ENCODE measurements around the gene RPE65. TPM values are rescaled to one million over a fixed set of nuclear protein-coding genes. Genes with fewer than 3 reads are reported as not detected.

Gene RPE65
- polyA plus RNA-seq, 2 of the 4 experiments (the other 2 are of a cell fraction), result not detected

GRCh38 chr1:68429233-68429808 is 20.4 kb downstream of the RPE65 start:
- 76% methylated on average over 4 of the region's 4 CpGs for WGBS (ENCODE audit: missing lambda C conversion rate)
- no peak overlapping the region for H3K27ac ChIP-seq
- CTCF ChIA-PET, result interaction anchor here (0.6 kb wide), 1 partner anchor 1393 kb away, joined by 3 read pairs; no protein-coding TSS in a partner anchor
- H3K4me1 ChIP-seq, result no peaks in the 10 kb centered on the region
- FAIRE-seq (no peak), ATAC-seq (no peak), DNase-seq (ENCODE audit: low read depth in 1 of 2, low spot score in 1 of 2) (no peak)
- no peaks in the 10 kb centered on the region for H3K9me3 ChIP-seq
- no peak overlapping the region for H3K4me3 ChIP-seq
- H3K4me2 ChIP-seq, result no peak overlapping the region
- TF ChIP-seq ESRRA (IDR thresholded peaks at IDR 0.05; ENCODE audit: borderline replicate concordance, low read length) (no peak), KDM1A (IDR thresholded peaks at IDR 0.05; ENCODE audit: low read depth) (no peak), TFCP2L1 (CRISPR knock-in tag; IDR thresholded peaks at IDR 0.05) (no peak), MAFK (IDR thresholded peaks at IDR 0.05; ENCODE audit: partially characterized antibody) (no peak), ZFP36 (IDR thresholded peaks at IDR 0.05; ENCODE audit: borderline replicate concordance, partially characterized antibody) (no peak), MAX (IDR thresholded peaks at IDR 0.05) (no peak), EHMT2 (IDR thresholded peaks at IDR 0.05; ENCODE audit: low read depth) (no peak), CEBPB (IDR thresholded peaks at IDR 0.05) (no peak), HEYL (CRISPR knock-in tag; IDR thresholded peaks at IDR 0.05) (no peak), E2F6 (IDR thresholded peaks at IDR 0.05; ENCODE audit: borderline replicate concordance, low read depth) (no peak), SREBF2 (IDR thresholded peaks at IDR 0.05) (no peak), HOXB5 (CRISPR knock-in tag; IDR thresholded peaks at IDR 0.05) (no peak), REST (IDR thresholded peaks at IDR 0.05) (no peak)
- POLR2A ChIA-PET, result no interaction called here

GRCh38 chr1:68426594-68426993 is 23.2 kb downstream of the RPE65 start:
- DNase-seq (ENCODE audit: low read depth in 1 of 2, low spot score in 1 of 2) (no peak), ATAC-seq (no peak), FAIRE-seq (no peak)
- no peak overlapping the region for H3K27ac ChIP-seq
- H3K4me2 ChIP-seq, result no peak overlapping the region
- ChIA-PET POLR2A (no interaction called here), CTCF (no interaction called here)
- no peak overlapping the region for H3K4me3 ChIP-seq
- H3K4me1 ChIP-seq, result no peaks in the 10 kb centered on the region
- H3K9me3 ChIP-seq, result no peaks in the 10 kb centered on the region
- no peak for TF ChIP-seq ZSCAN20 (CRISPR knock-in tag; IDR thresholded peaks at IDR 0.05)
- TF ChIP-seq SREBF2 (IDR thresholded peaks at IDR 0.05), result no peak
- TF ChIP-seq MAZ (IDR thresholded peaks at IDR 0.05; ENCODE audit: borderline replicate concordance, low read depth, low read length), result no peak
- TF ChIP-seq MAFK (IDR thresholded peaks at IDR 0.05; ENCODE audit: partially characterized antibody), result no peak
- TF ChIP-seq GATA3 (IDR thresholded peaks at IDR 0.05; ENCODE audit: borderline replicate concordance), result no peak
- TF ChIP-seq CBX8 (IDR thresholded peaks at IDR 0.05), result no peak
- TF ChIP-seq POLR2AphosphoS2 (conservative IDR thresholded peaks at IDR 0.05; ENCODE audit: low read length), result no peak
- 88% methylated on average over 2 of the region's 2 CpGs for WGBS (ENCODE audit: missing lambda C conversion rate)

- TF ChIP-seq PBX3 (IDR thresholded peaks at IDR 0.05) (no peak), USF2 (IDR thresholded peaks at IDR 0.05) (no peak), HEYL (CRISPR knock-in tag; IDR thresholded peaks at IDR 0.05) (no peak)
- Histone ChIP-seq H3K4me3 (no peak overlapping the region), H3K9me3 (no peaks in the 10 kb centered on the region), H3K27ac (no peak overlapping the region), H3K4me1 (no peaks in the 10 kb centered on the region), H3K4me2 (no peak overlapping the region)
- ATAC-seq, result no peak
- DNase-seq (ENCODE audit: low read depth in 1 of 2, low spot score in 1 of 2), result no peak
- ChIA-PET POLR2A (no interaction called here), CTCF (no interaction called here)
- FAIRE-seq, result no peak
- WGBS (ENCODE audit: missing lambda C conversion rate), result 18% methylated on average over 5 of the region's 5 CpGs
These were observed 28.4 kb downstream of the RPE65 start for GRCh38 chr1:68421350-68421749.
